HUES6 (cell line): Measurements from ENCODE around the gene TBC1D10B.

Experiments
- H3K27ac ChIP-seq: 2 replicates; pipeline ENCODE4 v1.7.0; 2013; ENCODE audit warnings: low read depth, mild to moderate bottlenecking, low read length, inconsistent platforms
- H3K27me3 ChIP-seq: 2 replicates; pipeline ENCODE4 v1.6.1; 2013; ENCODE audit warnings: low read length; ENCODE audit not compliant: control insufficient read depth, insufficient read depth
- H3K36me3 ChIP-seq: 2 replicates; pipeline ENCODE4 v1.6.1; 2013; ENCODE audit warnings: low read length; ENCODE audit not compliant: control insufficient read depth, insufficient read depth
- H3K4me1 ChIP-seq: 2 replicates; pipeline ENCODE4 v1.6.1; 2013; ENCODE audit warnings: low read length; ENCODE audit not compliant: control insufficient read depth, insufficient read depth
- H3K4me3 ChIP-seq: 2 replicates; pipeline ENCODE4 v1.5.1; 2013; ENCODE audit warnings: low read depth, low read length
- H3K9ac ChIP-seq: one replicate; pipeline ENCODE4 v1.6.1; 2013; ENCODE audit warnings: mild to moderate bottlenecking, low read length
- H3K9me3 ChIP-seq: 2 replicates; pipeline ENCODE4 v1.6.1; 2013; ENCODE audit warnings: low read depth, low read length; ENCODE audit not compliant: control insufficient read depth, insufficient read depth

TBC1D10B gene

GRCh38 chr16:30357715-30358576 lies 12.3 kb downstream of the TBC1D10B start:
- Histone ChIP-seq H3K9ac (no peak overlapping the region), H3K27me3 (no peaks in the 10 kb centered on the region), H3K27ac (no peak overlapping the region), H3K36me3 (peaks cover 42% of the 10 kb centered on the region), H3K4me3 (no peak overlapping the region), H3K9me3 (no peaks in the 10 kb centered on the region), H3K4me1 (peaks cover 12% of the 10 kb centered on the region)

- H3K4me3 ChIP-seq, result no peak overlapping the region
- H3K27me3 ChIP-seq, result no peaks in the 10 kb centered on the region
- no peak overlapping the region for H3K9ac ChIP-seq
- H3K4me1 ChIP-seq, result peaks cover 12% of the 10 kb centered on the region
- no peaks in the 10 kb centered on the region for H3K9me3 ChIP-seq
- H3K36me3 ChIP-seq, result peaks cover 45% of the 10 kb centered on the region
- H3K27ac ChIP-seq, result no peak overlapping the region
Measured at GRCh38 chr16:30357085-30357714, 13.1 kb downstream of the TBC1D10B start.

DNA sequence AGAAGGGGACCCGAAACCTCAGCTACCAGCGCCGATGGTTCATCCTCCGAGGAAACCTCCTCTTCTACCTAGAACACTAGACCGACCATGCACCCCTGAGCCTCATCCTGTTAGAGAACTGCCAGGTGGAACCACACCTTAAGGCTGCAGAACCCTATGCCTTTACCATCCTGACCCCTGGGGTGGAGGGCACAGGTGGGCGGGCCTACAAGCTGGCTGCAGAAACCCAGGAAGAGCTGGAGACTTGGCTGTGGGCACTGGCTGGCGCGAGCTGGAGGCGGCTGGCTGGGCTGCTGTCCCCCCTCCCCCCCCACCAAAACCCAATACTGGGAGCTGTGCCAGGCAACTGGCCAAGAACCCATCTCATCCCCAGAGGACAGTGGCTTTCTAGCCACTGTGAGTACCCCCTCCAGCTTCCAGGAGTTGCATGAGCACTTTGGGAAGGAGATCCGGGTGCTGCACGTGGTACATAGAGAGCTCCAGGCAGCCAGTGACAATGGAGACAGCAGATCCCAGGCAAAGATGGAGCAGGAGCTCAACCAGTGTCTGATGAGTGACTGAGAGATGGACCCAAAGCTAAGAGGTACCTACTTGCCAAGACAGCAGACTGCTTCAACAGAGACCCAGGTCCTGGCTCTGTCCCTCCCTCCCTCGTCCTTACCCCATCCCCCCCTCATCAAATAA lies 13.8 kb downstream of the TBC1D10B start:
- H3K4me3 ChIP-seq, result peak overlapping the region; percentile 98; the same call in 1 of the 2 replicates
- H3K9me3 ChIP-seq, result no peaks in the 10 kb centered on the region
- peaks cover 50% of the 10 kb centered on the region for H3K36me3 ChIP-seq
- no peaks in the 10 kb centered on the region for H3K27me3 ChIP-seq
- H3K9ac ChIP-seq, result peak overlapping the region; percentile 98
- H3K4me1 ChIP-seq, result peaks cover 12% of the 10 kb centered on the region
- no peak overlapping the region for H3K27ac ChIP-seq

GRCh38 chr16:30355954-30356308 lies 14.4 kb downstream of the TBC1D10B start:
- no peaks in the 10 kb centered on the region for H3K27me3 ChIP-seq
- H3K27ac ChIP-seq, result peak overlapping the region; percentile 95
- peak overlapping the region; percentile 98 for H3K4me3 ChIP-seq
- peak overlapping the region; percentile 98 for H3K9ac ChIP-seq
- peaks cover 12% of the 10 kb centered on the region for H3K4me1 ChIP-seq
- peaks cover 56% of the 10 kb centered on the region for H3K36me3 ChIP-seq
- no peaks in the 10 kb centered on the region for H3K9me3 ChIP-seq

DNA sequence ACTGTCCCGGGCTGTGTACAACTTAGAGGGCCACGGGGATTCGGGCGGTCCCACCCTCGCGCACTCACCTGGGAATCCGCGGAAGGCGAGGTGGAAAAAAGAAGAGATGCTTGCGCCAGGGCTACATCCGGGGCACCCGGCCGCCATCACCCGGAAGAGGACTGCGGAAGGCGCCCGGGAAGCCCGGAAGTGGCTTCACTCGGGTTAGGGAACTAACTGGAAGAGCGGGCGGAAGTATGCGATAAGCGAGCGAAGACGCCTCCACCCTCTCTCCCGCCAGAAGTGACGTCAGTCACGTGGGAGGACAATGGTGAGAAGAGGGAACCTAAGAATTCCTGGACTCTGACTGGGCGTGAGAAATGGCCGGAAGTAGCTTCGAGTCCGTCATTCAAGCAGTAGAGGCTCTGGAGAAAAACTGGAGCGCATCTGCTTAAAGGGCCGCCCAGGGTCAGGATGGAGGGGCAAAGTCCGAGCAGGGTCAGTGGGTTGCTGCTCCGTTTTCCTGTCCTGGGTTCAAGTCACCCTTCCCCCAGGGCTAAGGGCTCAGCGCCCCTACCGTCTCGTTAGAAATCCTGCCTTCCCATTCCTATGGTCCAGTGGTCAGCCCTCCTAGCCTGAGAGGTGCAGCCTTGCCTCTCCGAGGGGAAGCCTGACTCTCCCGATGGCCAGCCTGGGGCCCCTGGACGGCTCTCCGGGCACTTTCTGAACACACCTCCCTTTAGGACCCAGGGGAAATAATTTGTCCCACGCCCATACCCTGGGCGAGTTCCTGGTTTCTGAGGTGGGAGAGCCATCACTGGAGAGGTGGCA lies 14.9 kb downstream of the TBC1D10B start, which contains the start of gene CD2BP2:
TSS of gene CD2BP2 (minus strand) at position 165 of the 810 bp plus-strand sequence. CDS start 627 bp downstream, outside the sequence.
- peaks cover 12% of the 10 kb centered on the region for H3K4me1 ChIP-seq
- H3K9me3 ChIP-seq, result no peaks in the 10 kb centered on the region
- H3K9ac ChIP-seq, result peak within 1 kb of the TSS; percentile 98
- H3K36me3 ChIP-seq, result peaks cover 59% of the 10 kb centered on the region
- H3K27me3 ChIP-seq, result no peaks in the 10 kb centered on the region
- peak within 1 kb of the TSS; percentile 98 for H3K4me3 ChIP-seq
- H3K27ac ChIP-seq, result peak within 1 kb of the TSS; percentile 95

DNA sequence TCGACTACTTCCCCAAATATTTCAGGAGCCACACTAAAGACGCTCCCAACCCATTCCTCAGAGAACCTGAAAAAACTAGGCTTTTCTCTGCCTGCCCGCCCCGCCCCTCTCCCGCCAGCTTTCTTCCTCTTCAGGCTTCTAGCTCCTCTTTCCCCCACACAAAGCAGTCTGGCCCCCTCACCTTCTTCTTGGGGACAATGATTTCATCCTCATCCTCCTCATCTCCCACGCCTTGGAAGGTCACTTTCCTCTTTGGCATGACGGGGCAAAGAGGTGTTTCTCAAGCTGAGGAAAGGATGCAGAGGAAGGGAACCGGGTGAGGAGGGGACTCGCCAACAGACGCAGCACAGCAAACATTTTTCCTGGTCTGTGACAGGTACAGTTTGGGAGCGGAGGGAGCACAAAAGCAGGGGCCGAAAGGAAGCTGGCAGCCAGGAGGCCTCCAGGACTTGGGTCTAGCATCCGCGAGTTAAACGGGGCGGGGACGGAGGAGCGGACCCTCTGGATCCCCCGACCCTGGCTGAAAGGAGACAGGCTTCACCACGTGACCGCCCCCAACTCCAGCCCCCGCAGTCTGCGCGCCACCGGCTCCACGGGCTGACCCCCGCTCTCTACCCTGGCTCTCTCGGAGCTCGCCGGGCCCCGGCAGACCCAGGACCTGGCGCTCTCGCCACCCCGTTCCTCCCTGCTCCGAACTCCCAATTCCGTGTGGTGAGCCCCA lies 15.7 kb downstream of the TBC1D10B start:
- Histone ChIP-seq H3K27me3 (no peaks in the 10 kb centered on the region), H3K4me1 (peaks cover 12% of the 10 kb centered on the region), H3K36me3 (peaks cover 60% of the 10 kb centered on the region)

DNA sequence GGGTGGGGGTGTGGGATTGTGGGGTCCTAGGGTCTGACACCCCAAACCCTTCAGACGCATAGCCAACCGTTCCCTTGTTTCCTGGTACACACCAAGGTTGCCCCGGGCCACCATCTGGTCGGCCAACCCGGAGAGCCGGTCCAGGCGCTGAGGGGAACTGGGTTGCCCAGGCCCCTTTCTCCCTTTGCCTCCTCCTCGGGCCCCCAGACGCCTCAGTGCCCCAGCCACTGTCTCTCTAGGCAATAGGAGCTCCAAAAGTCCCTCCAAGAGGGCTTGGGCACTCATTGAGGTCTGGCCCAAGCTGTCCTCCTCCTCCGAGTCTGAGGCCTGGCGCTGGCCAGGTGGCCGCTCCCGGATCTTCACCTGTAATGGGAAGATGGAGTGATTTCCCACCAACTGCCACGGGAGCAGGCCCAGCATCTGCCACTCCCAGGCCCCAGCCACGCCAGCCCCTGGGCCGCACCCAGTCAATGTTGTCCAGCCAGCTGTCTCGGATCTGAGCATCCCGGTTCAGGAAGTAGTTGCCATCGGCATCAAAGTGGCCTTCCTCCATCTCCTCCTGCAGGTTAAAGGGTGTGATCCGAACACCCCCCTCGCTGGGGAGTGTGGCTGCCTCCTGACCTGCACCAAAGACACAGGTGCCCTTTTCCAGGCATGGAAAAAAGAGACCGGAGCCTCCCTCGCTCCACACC lies 16.7 kb downstream of the TBC1D10B start:
- H3K4me3 ChIP-seq, result no peak overlapping the region; the same call in 1 of the 2 replicates
- no peaks in the 10 kb centered on the region for H3K9me3 ChIP-seq
- H3K27ac ChIP-seq, result no peak overlapping the region
- H3K27me3 ChIP-seq, result no peaks in the 10 kb centered on the region
- peaks cover 12% of the 10 kb centered on the region for H3K4me1 ChIP-seq
- H3K36me3 ChIP-seq, result peaks cover 56% of the 10 kb centered on the region
- H3K9ac ChIP-seq, result peak overlapping the region; percentile 98

More for the DNA sequence above, 15.7 kb downstream of the TBC1D10B start:
- Histone ChIP-seq H3K9ac (peak overlapping the region; percentile 98), H3K27ac (peak overlapping the region; percentile 86), H3K4me3 (peak overlapping the region; percentile 98), H3K9me3 (no peaks in the 10 kb centered on the region)

DNA sequence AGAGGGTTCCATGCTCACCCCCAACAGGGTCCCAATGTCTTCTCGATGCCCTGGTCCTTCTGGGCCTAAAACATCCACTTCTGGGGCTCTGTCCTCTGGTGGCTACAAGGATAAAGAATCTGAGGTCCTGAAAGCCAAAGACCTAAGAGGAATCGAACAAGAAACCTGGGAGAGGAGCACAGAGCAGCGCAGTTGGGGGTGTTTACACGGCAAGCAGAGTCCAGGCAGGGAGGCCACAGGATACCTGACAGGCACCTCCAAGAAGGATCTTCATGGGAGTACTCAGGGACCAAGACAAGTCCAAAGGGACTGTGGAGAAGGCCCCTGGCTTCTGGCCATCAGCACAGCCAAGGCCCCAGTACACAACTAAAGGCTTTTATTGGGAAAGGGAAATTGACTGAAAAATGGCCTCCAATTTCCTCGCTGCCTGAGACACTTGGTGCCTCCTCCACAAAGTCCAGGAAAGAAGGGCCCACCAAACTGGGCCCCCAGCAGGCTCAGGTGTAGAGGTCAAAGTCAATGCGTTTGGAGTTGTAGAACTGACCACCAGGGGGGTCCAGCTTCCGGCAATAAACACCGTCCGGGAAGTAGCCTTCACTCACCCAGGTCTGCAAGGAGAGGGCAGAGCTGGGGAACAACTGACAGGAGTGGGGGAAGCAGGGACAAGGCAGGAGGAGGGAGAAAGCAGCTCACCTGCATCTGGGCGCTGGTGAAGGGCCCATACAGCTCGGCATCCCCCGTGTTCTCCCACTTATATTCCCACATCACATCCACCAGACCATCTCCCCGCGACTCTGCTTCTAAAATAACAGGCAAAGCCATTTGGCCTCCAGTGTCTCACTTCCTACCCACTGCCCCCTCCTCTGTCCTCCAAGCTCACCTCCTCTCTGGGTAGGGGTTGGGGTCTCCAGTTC lies 17.5 kb downstream of the TBC1D10B start:
- H3K9ac ChIP-seq, result no peak overlapping the region

More for the DNA sequence above, 17.5 kb downstream of the TBC1D10B start:
- Histone ChIP-seq H3K9me3 (no peaks in the 10 kb centered on the region), H3K27me3 (no peaks in the 10 kb centered on the region), H3K27ac (no peak overlapping the region), H3K4me3 (no peak overlapping the region), H3K36me3 (peaks cover 51% of the 10 kb centered on the region), H3K4me1 (peaks cover 12% of the 10 kb centered on the region)
